ENCODE measurements around the gene LMX1A. TPM values are rescaled to one million over a fixed set of nuclear protein-coding genes. Genes with fewer than 3 reads are reported as not detected.
A peak's percentile ranks its signal among the peaks of the same experiment; 100 is the strongest.

LMX1A gene
- total and polyA plus RNA-seq, 2 donors from 2014 or later: not detected

DNA sequence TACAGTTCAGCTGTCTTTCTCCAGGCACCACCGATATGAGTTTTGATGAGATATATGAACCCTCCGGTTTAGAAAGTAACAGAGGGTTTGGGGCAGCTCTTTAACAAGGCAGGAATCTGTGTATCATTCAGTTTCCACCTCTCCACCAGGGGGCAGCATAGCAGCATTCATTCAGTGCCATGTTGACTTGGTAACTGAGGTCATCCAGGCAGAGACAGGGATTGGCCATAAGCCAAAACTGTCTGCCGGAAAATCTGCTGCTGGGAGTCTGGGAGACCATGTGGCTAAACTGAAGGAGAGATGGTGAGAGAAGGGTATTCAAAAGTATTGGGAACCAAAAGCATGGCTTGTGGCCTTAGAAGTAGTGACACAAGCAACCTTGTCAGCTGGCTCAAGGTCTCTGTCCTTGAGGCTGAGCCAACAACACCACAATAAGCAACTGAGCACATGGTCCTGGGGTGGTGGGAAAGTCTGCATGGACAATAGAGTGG lies 98.5 kb downstream of the LMX1A start:
- no peaks in the 10 kb centered on the region for H3K36me3 ChIP-seq (ENCODE audit: control insufficient read depth in 2 of 3, insufficient read depth in 3 of 3, low read length in 3 of 3)
- DNase-seq (peak in 4 of 5 donors; percentile 70 to 80 (median 80)), FAIRE-seq (peak; percentile 71)
- no peaks in the 10 kb centered on the region for H3K4me1 ChIP-seq (ENCODE audit: control insufficient read depth in 2 of 3, insufficient read depth in 2 of 3, low read depth in 1 of 3, low read length in 3 of 3)
- no peaks in the 10 kb centered on the region for H3K9me3 ChIP-seq (ENCODE audit: control insufficient read depth in 2 of 3, insufficient read depth in 1 of 3, low read length in 3 of 3)
- intact Hi-C loops (cut with DNase I): no loop called here
- TF ChIP-seq, protein P1, sequence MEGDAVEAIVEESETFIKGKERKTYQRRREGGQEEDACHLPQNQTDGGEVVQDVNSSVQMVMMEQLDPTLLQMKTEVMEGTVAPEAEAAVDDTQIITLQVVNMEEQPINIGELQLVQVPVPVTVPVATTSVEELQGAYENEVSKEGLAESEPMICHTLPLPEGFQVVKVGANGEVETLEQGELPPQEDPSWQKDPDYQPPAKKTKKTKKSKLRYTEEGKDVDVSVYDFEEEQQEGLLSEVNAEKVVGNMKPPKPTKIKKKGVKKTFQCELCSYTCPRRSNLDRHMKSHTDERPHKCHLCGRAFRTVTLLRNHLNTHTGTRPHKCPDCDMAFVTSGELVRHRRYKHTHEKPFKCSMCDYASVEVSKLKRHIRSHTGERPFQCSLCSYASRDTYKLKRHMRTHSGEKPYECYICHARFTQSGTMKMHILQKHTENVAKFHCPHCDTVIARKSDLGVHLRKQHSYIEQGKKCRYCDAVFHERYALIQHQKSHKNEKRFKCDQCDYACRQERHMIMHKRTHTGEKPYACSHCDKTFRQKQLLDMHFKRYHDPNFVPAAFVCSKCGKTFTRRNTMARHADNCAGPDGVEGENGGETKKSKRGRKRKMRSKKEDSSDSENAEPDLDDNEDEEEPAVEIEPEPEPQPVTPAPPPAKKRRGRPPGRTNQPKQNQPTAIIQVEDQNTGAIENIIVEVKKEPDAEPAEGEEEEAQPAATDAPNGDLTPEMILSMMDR (IDR thresholded peaks at IDR 0.05; ENCODE audit: borderline replicate concordance, extremely low read depth, insufficient read depth): peak; percentile 79
- H3K9ac ChIP-seq (ENCODE audit: low read length in 3 of 3): no peak overlapping the region
- H3K27ac ChIP-seq (ENCODE audit: low read depth in 2 of 2, low read length in 2 of 2): no peak overlapping the region
- H3K4me3 ChIP-seq (ENCODE audit: low read length in 3 of 3): no peak overlapping the region
- no peaks in the 10 kb centered on the region for H3K27me3 ChIP-seq (ENCODE audit: control insufficient read depth, insufficient read depth, low read length)

DNA sequence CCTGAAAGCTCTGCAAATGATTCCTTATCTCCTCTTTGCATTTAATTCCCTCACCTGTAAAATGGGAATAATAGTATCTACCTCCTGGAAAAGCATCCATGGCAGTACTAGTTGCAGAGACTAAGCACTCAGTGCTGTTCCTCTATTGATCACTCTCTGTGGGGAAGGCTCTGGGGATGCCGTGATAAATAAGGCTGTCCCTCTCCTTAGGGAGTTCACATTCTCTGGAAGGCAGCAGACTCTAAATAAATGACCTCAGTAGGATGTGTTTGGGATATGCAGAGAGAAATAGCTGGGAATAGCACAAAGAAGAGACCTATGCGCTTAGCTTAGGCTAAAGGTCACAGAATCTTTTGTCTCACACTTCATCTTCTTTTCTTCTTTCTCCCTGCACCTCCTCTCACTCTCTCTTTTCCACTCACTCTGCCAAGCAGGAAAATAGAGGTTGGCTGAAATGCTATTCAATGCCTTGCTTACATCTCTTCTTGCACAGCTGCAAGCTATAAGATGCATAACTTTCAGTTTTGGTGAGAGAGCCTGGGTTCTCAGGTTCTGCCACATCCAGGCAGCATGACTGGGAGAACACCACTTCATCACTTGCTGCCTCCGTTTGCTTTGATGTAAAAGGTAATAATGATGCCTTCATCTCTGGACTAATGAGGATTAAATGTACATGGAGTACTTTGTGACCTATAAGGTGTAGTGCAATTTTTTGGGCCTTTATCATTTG lies 101.5 kb downstream of the LMX1A start:
- TF ChIP-seq, protein P1 (IDR thresholded peaks at IDR 0.05; ENCODE audit: borderline replicate concordance, extremely low read depth, insufficient read depth): no peak
- FAIRE-seq: no peak
- intact Hi-C loops (cut with DNase I): no loop called here

DNA sequence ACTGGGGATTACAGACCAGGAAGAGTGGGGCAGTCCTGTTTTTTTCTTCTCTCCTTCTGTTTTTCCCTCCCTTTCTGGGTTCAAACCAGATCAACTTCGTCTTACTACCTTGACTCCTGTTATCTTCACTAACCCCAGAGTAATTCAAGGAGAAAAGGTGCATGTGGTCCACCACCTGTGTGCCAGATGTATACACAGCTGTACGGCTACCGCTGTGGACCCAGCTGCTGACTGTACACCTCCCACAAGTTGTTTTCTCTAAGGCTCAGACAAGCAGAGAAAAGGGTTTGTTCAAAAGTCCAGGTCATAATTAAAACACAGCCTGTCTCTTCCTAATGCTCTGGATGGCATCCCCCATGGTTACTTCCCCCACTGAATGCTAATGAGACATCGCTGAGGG lies 102.1 kb downstream of the LMX1A start:
- Histone ChIP-seq H3K4me1 (ENCODE audit: control insufficient read depth in 2 of 3, insufficient read depth in 2 of 3, low read depth in 1 of 3, low read length in 3 of 3) (no peaks in the 10 kb centered on the region), H3K9ac (ENCODE audit: low read length in 3 of 3) (no peak overlapping the region), H3K4me3 (ENCODE audit: low read length in 3 of 3) (no peak overlapping the region), H3K27me3 (ENCODE audit: control insufficient read depth, insufficient read depth, low read length) (no peaks in the 10 kb centered on the region), H3K9me3 (ENCODE audit: control insufficient read depth in 2 of 3, insufficient read depth in 1 of 3, low read length in 3 of 3) (no peaks in the 10 kb centered on the region), H3K27ac (ENCODE audit: low read depth in 2 of 2, low read length in 2 of 2) (no peak overlapping the region), H3K36me3 (ENCODE audit: control insufficient read depth in 2 of 3, insufficient read depth in 3 of 3, low read length in 3 of 3) (no peaks in the 10 kb centered on the region)
- intact Hi-C loops (cut with DNase I): no loop called here
- TF ChIP-seq, protein P1 (IDR thresholded peaks at IDR 0.05; ENCODE audit: borderline replicate concordance, extremely low read depth, insufficient read depth): no peak
- DNase-seq: peak in 1 of 5 donors; percentile 6
- no peak for FAIRE-seq

More for the DNA sequence above, 101.5 kb downstream of the LMX1A start:
- no peaks in the 10 kb centered on the region for H3K36me3 ChIP-seq (ENCODE audit: control insufficient read depth in 2 of 3, insufficient read depth in 3 of 3, low read length in 3 of 3)
- no peak overlapping the region for H3K9ac ChIP-seq (ENCODE audit: low read length in 3 of 3)
- no peaks in the 10 kb centered on the region for H3K9me3 ChIP-seq (ENCODE audit: control insufficient read depth in 2 of 3, insufficient read depth in 1 of 3, low read length in 3 of 3)
- H3K4me3 ChIP-seq (ENCODE audit: low read length in 3 of 3): no peak overlapping the region
- no peaks in the 10 kb centered on the region for H3K4me1 ChIP-seq (ENCODE audit: control insufficient read depth in 2 of 3, insufficient read depth in 2 of 3, low read depth in 1 of 3, low read length in 3 of 3)
- DNase-seq: no peak
- H3K27me3 ChIP-seq (ENCODE audit: control insufficient read depth, insufficient read depth, low read length): no peaks in the 10 kb centered on the region
- no peak overlapping the region for H3K27ac ChIP-seq (ENCODE audit: low read depth in 2 of 2, low read length in 2 of 2)

All from kidney (tissue), 14 donors.